ENCODE results near the gene U2AF1L4.

GRCh38 chr19:35710784-35711723 is 34.2 kb downstream of the U2AF1L4 start:
- TF ChIP-seq, protein P1, sequence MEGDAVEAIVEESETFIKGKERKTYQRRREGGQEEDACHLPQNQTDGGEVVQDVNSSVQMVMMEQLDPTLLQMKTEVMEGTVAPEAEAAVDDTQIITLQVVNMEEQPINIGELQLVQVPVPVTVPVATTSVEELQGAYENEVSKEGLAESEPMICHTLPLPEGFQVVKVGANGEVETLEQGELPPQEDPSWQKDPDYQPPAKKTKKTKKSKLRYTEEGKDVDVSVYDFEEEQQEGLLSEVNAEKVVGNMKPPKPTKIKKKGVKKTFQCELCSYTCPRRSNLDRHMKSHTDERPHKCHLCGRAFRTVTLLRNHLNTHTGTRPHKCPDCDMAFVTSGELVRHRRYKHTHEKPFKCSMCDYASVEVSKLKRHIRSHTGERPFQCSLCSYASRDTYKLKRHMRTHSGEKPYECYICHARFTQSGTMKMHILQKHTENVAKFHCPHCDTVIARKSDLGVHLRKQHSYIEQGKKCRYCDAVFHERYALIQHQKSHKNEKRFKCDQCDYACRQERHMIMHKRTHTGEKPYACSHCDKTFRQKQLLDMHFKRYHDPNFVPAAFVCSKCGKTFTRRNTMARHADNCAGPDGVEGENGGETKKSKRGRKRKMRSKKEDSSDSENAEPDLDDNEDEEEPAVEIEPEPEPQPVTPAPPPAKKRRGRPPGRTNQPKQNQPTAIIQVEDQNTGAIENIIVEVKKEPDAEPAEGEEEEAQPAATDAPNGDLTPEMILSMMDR (conservative IDR thresholded peaks at IDR 0.05): no peak
- TF ChIP-seq ZFX (IDR thresholded peaks at IDR 0.05): no peak

All from C4-2B (cell line).